Loucy (cell line): ENCODE data around the gene HAVCR2.
"Not testable (repeated sequence)": the region's sequence is repeated elsewhere in the genome, so short reads cannot be mapped to it uniquely, and the experiment has no call there.

Experiments
- H2AFZ ChIP-seq: fragments of 200-600 bp; sonication (generic); 2 replicates; pipeline ENCODE4 v1.6.0; 2016; ENCODE audit warnings: antibody characterized with exemption, mild to moderate bottlenecking, low read length, moderate library complexity
- H3F3A ChIP-seq: fragments of 200-600 bp; 2 replicates; pipeline ENCODE4 v1.6.0; 2016; ENCODE audit warnings: antibody characterized with exemption, low read depth, mild to moderate bottlenecking
- H3K27me3 ChIP-seq: fragments of 200-600 bp; sonication (generic); 2 replicates; pipeline ENCODE4 v1.6.1; 2014; ENCODE audit warnings: low read length, mild to moderate bottlenecking; ENCODE audit not compliant: insufficient read depth, poor library complexity, severe bottlenecking
- H3K36me3 ChIP-seq: fragments of 200-600 bp; sonication (generic); 2 replicates; pipeline ENCODE4 v1.6.1; 2016; ENCODE audit warnings: low read length; ENCODE audit not compliant: insufficient read depth
- H3K4me1 ChIP-seq: fragments of 200-600 bp; sonication (generic); 2 replicates; pipeline ENCODE4 v1.5.1; 2014; ENCODE audit warnings: low read length, mild to moderate bottlenecking; ENCODE audit not compliant: insufficient read depth, poor library complexity, severe bottlenecking
- H3K4me2 ChIP-seq: fragments of 200-600 bp; sonication (generic); 2 replicates; pipeline ENCODE4 v1.6.0; 2014; ENCODE audit warnings: antibody characterized with exemption, low read length, low read depth, mild to moderate bottlenecking; ENCODE audit not compliant: poor library complexity, severe bottlenecking
- H3K4me3 ChIP-seq: fragments of 200-600 bp; sonication (generic); 2 replicates; pipeline ENCODE4 v1.5.1; 2014; ENCODE audit warnings: low read length, mild to moderate bottlenecking, mixed read lengths; ENCODE audit not compliant: poor library complexity, severe bottlenecking
- H3K79me2 ChIP-seq: fragments of 200-600 bp; sonication (generic); 2 replicates; pipeline ENCODE4 v1.6.1; 2014; ENCODE audit warnings: low read length; ENCODE audit not compliant: insufficient read depth
- H3K9ac ChIP-seq: fragments of 200-600 bp; sonication (generic); 2 replicates; pipeline ENCODE4 v1.6.0; 2014; ENCODE audit warnings: mild to moderate bottlenecking, low read depth, low read length, moderate library complexity; ENCODE audit not compliant: poor library complexity, severe bottlenecking
- H3K9me2 ChIP-seq: fragments of 200-600 bp; sonication (generic); replicated peaks from 2 replicates; pipeline ENCODE4 v1.6.1; 2016; ENCODE audit warnings: low read depth, low read length, mixed read lengths
- H3K9me3 ChIP-seq: fragments of 200-600 bp; sonication (generic); 2 replicates; pipeline ENCODE4 v1.6.1; 2014; ENCODE audit warnings: mild to moderate bottlenecking, antibody characterized with exemption, low read length, low read depth; ENCODE audit not compliant: insufficient read depth
- H4K20me1 ChIP-seq: fragments of 200-600 bp; sonication (generic); 2 replicates; pipeline ENCODE4 v1.6.0; 2014; ENCODE audit warnings: antibody characterized with exemption, low read length, mild to moderate bottlenecking; ENCODE audit not compliant: insufficient read depth, poor library complexity, severe bottlenecking
- EZH2phosphoT487 ChIP-seq: fragments of 200-600 bp; IDR thresholded peaks from 2 replicates; pipeline ENCODE4 v1.6.1; 2018; ENCODE audit warnings: antibody characterized with exemption, mild to moderate bottlenecking, moderate library complexity, borderline replicate concordance
- TF ChIP-seq, protein P1 (sequence below): fragments of 200-600 bp; sonication (generic); conservative IDR thresholded peaks from 2 replicates; pipeline ENCODE4 v1.5.1; 2014; ENCODE audit warnings: mild to moderate bottlenecking, antibody characterized with exemption, low read length

HAVCR2 gene

DNA sequence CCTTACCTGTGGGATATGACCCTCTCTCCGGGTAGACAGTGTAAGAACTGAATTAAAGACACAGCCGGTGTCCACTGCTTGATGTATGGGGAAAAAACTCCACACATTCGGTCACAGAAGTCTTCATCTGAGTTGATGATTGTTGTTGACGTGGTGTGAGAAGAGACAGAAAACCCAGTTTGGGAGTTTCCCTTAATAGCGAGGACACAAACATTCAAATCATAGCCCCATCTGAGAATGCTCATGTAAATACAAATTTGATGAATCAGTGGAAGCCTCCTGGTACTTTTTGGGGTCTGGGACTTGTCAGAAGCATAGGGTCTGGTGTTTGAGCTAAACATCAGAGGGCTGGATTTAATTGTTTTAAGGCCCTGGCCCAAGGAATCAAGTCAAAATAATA is 60.9 kb downstream of the HAVCR2 start:
- no peaks in the 10 kb centered on the region for H3F3A ChIP-seq
- no peaks in the 10 kb centered on the region for H3K27me3 ChIP-seq
- no peaks in the 10 kb centered on the region for H3K36me3 ChIP-seq

DNA sequence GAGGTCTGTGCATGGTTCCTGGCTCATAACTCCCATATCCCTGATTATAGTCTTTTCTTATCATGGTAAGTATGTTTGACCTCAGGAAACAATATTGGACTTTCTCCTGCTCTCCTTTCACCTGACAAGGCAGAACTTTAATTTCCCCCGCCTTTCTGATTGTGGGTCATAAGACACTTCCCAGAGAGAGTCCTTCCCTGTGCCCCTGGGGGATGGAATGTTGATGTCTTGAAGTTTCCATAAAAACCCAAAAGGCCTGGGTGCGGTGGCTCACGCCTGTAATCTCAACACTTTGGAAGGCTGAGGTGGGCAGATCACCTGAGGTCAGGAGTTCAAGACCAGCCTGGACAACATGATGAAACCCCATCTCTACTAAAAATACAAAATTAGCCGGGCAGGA is 61.8 kb downstream of the HAVCR2 start:
- not testable (repeated sequence) for H3K9ac ChIP-seq, H3K4me3 ChIP-seq, H3K4me1 ChIP-seq, H2AFZ ChIP-seq, H3F3A ChIP-seq, H3K4me2 ChIP-seq, H3K9me3 ChIP-seq, H3K36me3 ChIP-seq, H4K20me1 ChIP-seq, H3K27me3 ChIP-seq, H3K79me2 ChIP-seq, H3K9me2 ChIP-seq

More for the DNA sequence above, 60.9 kb downstream of the HAVCR2 start:
- TF ChIP-seq, protein P1, sequence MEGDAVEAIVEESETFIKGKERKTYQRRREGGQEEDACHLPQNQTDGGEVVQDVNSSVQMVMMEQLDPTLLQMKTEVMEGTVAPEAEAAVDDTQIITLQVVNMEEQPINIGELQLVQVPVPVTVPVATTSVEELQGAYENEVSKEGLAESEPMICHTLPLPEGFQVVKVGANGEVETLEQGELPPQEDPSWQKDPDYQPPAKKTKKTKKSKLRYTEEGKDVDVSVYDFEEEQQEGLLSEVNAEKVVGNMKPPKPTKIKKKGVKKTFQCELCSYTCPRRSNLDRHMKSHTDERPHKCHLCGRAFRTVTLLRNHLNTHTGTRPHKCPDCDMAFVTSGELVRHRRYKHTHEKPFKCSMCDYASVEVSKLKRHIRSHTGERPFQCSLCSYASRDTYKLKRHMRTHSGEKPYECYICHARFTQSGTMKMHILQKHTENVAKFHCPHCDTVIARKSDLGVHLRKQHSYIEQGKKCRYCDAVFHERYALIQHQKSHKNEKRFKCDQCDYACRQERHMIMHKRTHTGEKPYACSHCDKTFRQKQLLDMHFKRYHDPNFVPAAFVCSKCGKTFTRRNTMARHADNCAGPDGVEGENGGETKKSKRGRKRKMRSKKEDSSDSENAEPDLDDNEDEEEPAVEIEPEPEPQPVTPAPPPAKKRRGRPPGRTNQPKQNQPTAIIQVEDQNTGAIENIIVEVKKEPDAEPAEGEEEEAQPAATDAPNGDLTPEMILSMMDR = no peak
- no peak for TF ChIP-seq EZH2phosphoT487
- H3K4me2 ChIP-seq = no peak overlapping the region
- no peak overlapping the region for H3K9ac ChIP-seq
- no peak overlapping the region for H3K4me3 ChIP-seq
- no peaks in the 10 kb centered on the region for H4K20me1 ChIP-seq
- no peak overlapping the region for H2AFZ ChIP-seq
- H3K9me2 ChIP-seq = no peaks in the 10 kb centered on the region
- H3K79me2 ChIP-seq = no peaks in the 10 kb centered on the region
- no peaks in the 10 kb centered on the region for H3K9me3 ChIP-seq
- H3K4me1 ChIP-seq = no peaks in the 10 kb centered on the region

DNA sequence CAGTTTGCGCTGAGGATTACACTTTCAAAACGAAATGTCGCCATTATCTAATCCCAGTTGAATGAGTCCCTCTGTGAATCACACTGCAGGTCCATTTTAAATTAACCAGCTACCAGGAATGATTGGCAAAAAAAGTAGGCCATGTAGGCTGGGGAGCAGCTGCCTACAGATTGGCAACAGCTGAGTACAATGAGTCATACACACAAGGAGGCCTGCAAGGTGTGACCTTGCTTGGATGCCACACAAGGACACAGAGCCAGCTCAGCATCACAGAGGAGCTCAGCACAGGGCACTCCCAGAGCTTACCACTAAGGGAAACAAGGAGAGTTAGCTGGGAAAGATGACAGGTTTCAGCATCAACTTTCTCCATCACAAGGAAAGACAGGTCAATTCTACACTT is 62.8 kb downstream of the HAVCR2 start:
- H3K4me3 ChIP-seq = no peak overlapping the region
- TF ChIP-seq, protein P1 = no peak
- no peaks in the 10 kb centered on the region for H3K27me3 ChIP-seq
- no peaks in the 10 kb centered on the region for H3F3A ChIP-seq
- H3K9me2 ChIP-seq = no peaks in the 10 kb centered on the region
- no peak overlapping the region for H2AFZ ChIP-seq
- H3K36me3 ChIP-seq = no peaks in the 10 kb centered on the region
- H3K4me1 ChIP-seq = no peaks in the 10 kb centered on the region
- H3K79me2 ChIP-seq = no peaks in the 10 kb centered on the region
- no peak overlapping the region for H3K4me2 ChIP-seq
- no peak overlapping the region for H3K9ac ChIP-seq
- no peaks in the 10 kb centered on the region for H3K9me3 ChIP-seq
- H4K20me1 ChIP-seq = no peaks in the 10 kb centered on the region

DNA sequence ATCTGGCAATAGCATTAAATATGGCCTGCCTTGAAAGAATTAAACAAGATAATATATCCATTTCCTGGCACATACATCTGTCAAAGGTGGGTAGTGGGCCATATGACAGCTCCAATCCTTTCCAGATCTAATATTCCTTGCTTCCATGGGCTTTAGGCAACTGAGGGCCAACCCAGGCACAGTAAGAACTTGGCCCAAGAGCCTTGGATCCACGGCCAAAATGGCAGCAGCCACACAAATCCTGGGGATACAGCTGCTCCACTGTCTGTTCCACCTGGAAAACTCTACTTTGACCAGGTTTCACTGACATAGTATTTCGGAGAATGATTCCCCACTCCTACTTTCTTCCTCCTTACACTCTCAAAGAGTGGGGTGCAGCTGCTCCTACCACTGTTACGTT is 63.2 kb downstream of the HAVCR2 start:
- Histone ChIP-seq H3K27me3 (no peaks in the 10 kb centered on the region), H3F3A (no peaks in the 10 kb centered on the region), H4K20me1 (no peaks in the 10 kb centered on the region), H3K9me3 (no peaks in the 10 kb centered on the region), H3K4me2 (no peak overlapping the region), H3K79me2 (no peaks in the 10 kb centered on the region), H3K4me1 (no peaks in the 10 kb centered on the region), H2AFZ (no peak overlapping the region), H3K4me3 (no peak overlapping the region), H3K36me3 (no peaks in the 10 kb centered on the region), H3K9ac (no peak overlapping the region), H3K9me2 (no peaks in the 10 kb centered on the region)
- TF ChIP-seq, protein P1 = no peak
- no peak for TF ChIP-seq EZH2phosphoT487
